Measurements from ENCODE around the gene PLXNA2.

DNA sequence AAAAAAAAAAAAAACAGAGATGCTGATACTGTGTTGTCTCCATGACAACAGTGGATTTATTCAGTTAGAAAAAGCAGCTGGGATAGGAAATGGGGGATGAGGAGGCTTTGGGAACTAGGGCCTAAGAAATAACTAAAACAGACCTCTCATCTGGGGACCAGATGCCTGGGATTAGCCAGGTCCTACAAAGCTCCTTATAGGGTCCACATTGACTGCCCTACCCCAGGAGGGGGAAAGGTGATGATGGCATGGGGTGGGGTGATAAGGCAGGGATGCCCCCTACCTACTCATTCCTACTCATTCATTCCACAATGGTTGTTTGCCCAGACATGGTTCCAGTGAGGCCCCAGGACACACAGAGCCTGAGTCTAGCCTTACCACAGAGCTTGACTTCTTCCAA lies 131.2 kb downstream of the PLXNA2 start:
- TF ChIP-seq, protein P1, sequence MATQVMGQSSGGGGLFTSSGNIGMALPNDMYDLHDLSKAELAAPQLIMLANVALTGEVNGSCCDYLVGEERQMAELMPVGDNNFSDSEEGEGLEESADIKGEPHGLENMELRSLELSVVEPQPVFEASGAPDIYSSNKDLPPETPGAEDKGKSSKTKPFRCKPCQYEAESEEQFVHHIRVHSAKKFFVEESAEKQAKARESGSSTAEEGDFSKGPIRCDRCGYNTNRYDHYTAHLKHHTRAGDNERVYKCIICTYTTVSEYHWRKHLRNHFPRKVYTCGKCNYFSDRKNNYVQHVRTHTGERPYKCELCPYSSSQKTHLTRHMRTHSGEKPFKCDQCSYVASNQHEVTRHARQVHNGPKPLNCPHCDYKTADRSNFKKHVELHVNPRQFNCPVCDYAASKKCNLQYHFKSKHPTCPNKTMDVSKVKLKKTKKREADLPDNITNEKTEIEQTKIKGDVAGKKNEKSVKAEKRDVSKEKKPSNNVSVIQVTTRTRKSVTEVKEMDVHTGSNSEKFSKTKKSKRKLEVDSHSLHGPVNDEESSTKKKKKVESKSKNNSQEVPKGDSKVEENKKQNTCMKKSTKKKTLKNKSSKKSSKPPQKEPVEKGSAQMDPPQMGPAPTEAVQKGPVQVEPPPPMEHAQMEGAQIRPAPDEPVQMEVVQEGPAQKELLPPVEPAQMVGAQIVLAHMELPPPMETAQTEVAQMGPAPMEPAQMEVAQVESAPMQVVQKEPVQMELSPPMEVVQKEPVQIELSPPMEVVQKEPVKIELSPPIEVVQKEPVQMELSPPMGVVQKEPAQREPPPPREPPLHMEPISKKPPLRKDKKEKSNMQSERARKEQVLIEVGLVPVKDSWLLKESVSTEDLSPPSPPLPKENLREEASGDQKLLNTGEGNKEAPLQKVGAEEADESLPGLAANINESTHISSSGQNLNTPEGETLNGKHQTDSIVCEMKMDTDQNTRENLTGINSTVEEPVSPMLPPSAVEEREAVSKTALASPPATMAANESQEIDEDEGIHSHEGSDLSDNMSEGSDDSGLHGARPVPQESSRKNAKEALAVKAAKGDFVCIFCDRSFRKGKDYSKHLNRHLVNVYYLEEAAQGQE (IDR thresholded peaks at IDR 0.05): no peak
- TF ChIP-seq POLR2A (IDR thresholded peaks at IDR 0.05; ENCODE audit: low read length) (no peak), EP300 (IDR thresholded peaks at IDR 0.05) (no peak)
- TF ChIP-seq, protein P2, sequence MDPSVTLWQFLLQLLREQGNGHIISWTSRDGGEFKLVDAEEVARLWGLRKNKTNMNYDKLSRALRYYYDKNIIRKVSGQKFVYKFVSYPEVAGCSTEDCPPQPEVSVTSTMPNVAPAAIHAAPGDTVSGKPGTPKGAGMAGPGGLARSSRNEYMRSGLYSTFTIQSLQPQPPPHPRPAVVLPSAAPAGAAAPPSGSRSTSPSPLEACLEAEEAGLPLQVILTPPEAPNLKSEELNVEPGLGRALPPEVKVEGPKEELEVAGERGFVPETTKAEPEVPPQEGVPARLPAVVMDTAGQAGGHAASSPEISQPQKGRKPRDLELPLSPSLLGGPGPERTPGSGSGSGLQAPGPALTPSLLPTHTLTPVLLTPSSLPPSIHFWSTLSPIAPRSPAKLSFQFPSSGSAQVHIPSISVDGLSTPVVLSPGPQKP (IDR thresholded peaks at IDR 0.05; ENCODE audit: low read depth, low read length): no peak
- TF ChIP-seq, protein P3, sequence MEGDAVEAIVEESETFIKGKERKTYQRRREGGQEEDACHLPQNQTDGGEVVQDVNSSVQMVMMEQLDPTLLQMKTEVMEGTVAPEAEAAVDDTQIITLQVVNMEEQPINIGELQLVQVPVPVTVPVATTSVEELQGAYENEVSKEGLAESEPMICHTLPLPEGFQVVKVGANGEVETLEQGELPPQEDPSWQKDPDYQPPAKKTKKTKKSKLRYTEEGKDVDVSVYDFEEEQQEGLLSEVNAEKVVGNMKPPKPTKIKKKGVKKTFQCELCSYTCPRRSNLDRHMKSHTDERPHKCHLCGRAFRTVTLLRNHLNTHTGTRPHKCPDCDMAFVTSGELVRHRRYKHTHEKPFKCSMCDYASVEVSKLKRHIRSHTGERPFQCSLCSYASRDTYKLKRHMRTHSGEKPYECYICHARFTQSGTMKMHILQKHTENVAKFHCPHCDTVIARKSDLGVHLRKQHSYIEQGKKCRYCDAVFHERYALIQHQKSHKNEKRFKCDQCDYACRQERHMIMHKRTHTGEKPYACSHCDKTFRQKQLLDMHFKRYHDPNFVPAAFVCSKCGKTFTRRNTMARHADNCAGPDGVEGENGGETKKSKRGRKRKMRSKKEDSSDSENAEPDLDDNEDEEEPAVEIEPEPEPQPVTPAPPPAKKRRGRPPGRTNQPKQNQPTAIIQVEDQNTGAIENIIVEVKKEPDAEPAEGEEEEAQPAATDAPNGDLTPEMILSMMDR (IDR thresholded peaks at IDR 0.05): no peak
